A549 (cell line): Measurements from ENCODE around the gene CGN. TPM values are rescaled to one million over a fixed set of nuclear protein-coding genes. Genes with fewer than 3 reads are reported as not detected.

Source experiments
- ATAC-seq, 2 experiments: fragments of 200-7000 bp in 1 of 2; fragments of >200 bp in 1 of 2; cut with Nextera tagmentation in 1 of 2; cut with Tn5 transposase in 1 of 2; 3 replicates each; pipeline versions ENCODE4 v1.8.0 to v1.9.1; 2018 to 2020; ENCODE audit warnings: mild to moderate bottlenecking in 1 of 2, moderate library complexity in 1 of 2
- CTCF ChIA-PET: fragments of 300-600 bp; sonication (Branson Sonifier 250); formaldehyde crosslinking; extraction: SDS; loops from one replicate; lab custom pipeline; 2021; ENCODE audit warnings: antibody characterized with exemption, inconsistent platforms; lab: Yijun Ruan, JAX
- POLR2A ChIA-PET: fragments of 350-600 bp; formaldehyde crosslinking; extraction: SDS; loops from one replicate; lab custom pipeline; 2021; ENCODE audit warnings: antibody characterized with exemption, inconsistent platforms; lab: Yijun Ruan, JAX
- DNase-seq, 2 experiments: peaks; one replicate each; pipeline versions ENCODE4 v3.0.0 to v3.0.0-alpha.2; 2011 to 2016; ENCODE audit warnings: low read depth in 1 of 2, low spot score in 1 of 2
- FAIRE-seq: peaks from 2 replicates; lab custom pipeline; 2011; peaks lifted over from hg19 to GRCh38; lab: Jason Lieb, UNC
- H3K27ac ChIP-seq, 2 experiments: fragments of >200 bp; sonication (Bioruptor Twin); formaldehyde crosslinking; 3 replicates each; pipeline ENCODE4 v1.5.1; 2016 to 2017
- H3K4me1 ChIP-seq: fragments of >200 bp; sonication (Bioruptor Twin); formaldehyde crosslinking; 3 replicates; pipeline ENCODE4 v1.6.1; 2016
- H3K4me2 ChIP-seq: fragments of >200 bp; sonication (Bioruptor Twin); formaldehyde crosslinking; 3 replicates; pipeline ENCODE4 v1.6.1; 2016
- H3K4me3 ChIP-seq: fragments of >200 bp; sonication (Bioruptor Twin); formaldehyde crosslinking; 3 replicates; pipeline ENCODE4 v1.5.1; 2016
- H3K9me3 ChIP-seq: fragments of >200 bp; sonication (Bioruptor Twin); formaldehyde crosslinking; 3 replicates; pipeline ENCODE4 v1.6.1; 2016
- ATOH8 ChIP-seq: fragments of 250-450 bp; sonication (Bioruptor Pico); IDR thresholded peaks from 2 replicates; pipeline ENCODE4 v1.5.0; 2020; ENCODE audit warnings: low read depth, mild to moderate bottlenecking, moderate library complexity
- CBX8 ChIP-seq: fragments of 200-600 bp; sonication (generic); IDR thresholded peaks from 2 replicates; pipeline ENCODE4 v1.6.1; 2016
- CEBPB ChIP-seq, 2 experiments: fragments of >200 bp in 1 of 2; sonication (Bioruptor Twin) in 1 of 2; formaldehyde crosslinking in 1 of 2; IDR thresholded peaks; 2 replicates each; pipeline ENCODE4 v1.6.1; 2012 to 2016
- CHD2 ChIP-seq: fragments of 150-350 bp; IDR thresholded peaks from 2 replicates; pipeline ENCODE4 v1.6.1; 2014; ENCODE audit warnings: low read length; ENCODE audit not compliant: partially characterized antibody
- ELK1 ChIP-seq: fragments of 150-350 bp; IDR thresholded peaks from 2 replicates; pipeline ENCODE4 v1.6.1; 2014; ENCODE audit warnings: low read depth, mild to moderate bottlenecking, low read length
- HMGXB4 ChIP-seq: fragments of 250-450 bp; sonication (Bioruptor Pico); IDR thresholded peaks from 2 replicates; pipeline ENCODE4 v1.5.0; 2021; ENCODE audit warnings: mild to moderate bottlenecking, moderate library complexity, borderline replicate concordance
- HOXA7 ChIP-seq: fragments of 250-450 bp; sonication (Bioruptor Pico); IDR thresholded peaks from 2 replicates; pipeline ENCODE4 v1.5.0; 2020; ENCODE audit warnings: mild to moderate bottlenecking, moderate library complexity
- HOXB13 ChIP-seq: fragments of 250-450 bp; sonication (Bioruptor Pico); IDR thresholded peaks from 2 replicates; pipeline ENCODE4 v1.5.0; 2020; ENCODE audit warnings: low read depth, mild to moderate bottlenecking, moderate library complexity
- HOXB5 ChIP-seq: fragments of 250-450 bp; sonication (Bioruptor Pico); IDR thresholded peaks from 2 replicates; pipeline ENCODE4 v1.5.0; 2020; ENCODE audit warnings: mild to moderate bottlenecking, moderate library complexity
- JUN ChIP-seq, 2 experiments: fragments of >200 bp; sonication (Bioruptor Twin); formaldehyde crosslinking; IDR thresholded peaks; 2 replicates in 1 of 2; 3 replicates in 1 of 2; pipeline ENCODE4 v1.6.1; 2016 to 2017
- JUNB ChIP-seq: fragments of >200 bp; sonication (Bioruptor Twin); formaldehyde crosslinking; IDR thresholded peaks from 2 replicates; pipeline ENCODE4 v1.6.1; 2016
- KDM1A ChIP-seq: fragments of 200-600 bp; sonication (generic); IDR thresholded peaks from 2 replicates; pipeline ENCODE4 v1.6.1; 2016; ENCODE audit warnings: low read depth, mild to moderate bottlenecking
- MAFK ChIP-seq: fragments of 450-650 bp; IDR thresholded peaks from 2 replicates; pipeline ENCODE4 v1.6.1; 2014; ENCODE audit not compliant: partially characterized antibody
- MAZ ChIP-seq: fragments of 150-350 bp; IDR thresholded peaks from 2 replicates; pipeline ENCODE4 v1.6.1; 2014; ENCODE audit warnings: antibody characterized with exemption, low read depth, low read length, borderline replicate concordance
- PBX3 ChIP-seq: IDR thresholded peaks from 2 replicates; pipeline ENCODE4 v1.6.1; 2012
- PHF8 ChIP-seq: fragments of 200-600 bp; sonication (generic); IDR thresholded peaks from 2 replicates; pipeline ENCODE4 v1.6.1; 2016; ENCODE audit warnings: low read depth, mild to moderate bottlenecking, antibody characterized with exemption, moderate library complexity, borderline replicate concordance
- POLR2A ChIP-seq: IDR thresholded peaks from 2 replicates; pipeline ENCODE4 v1.6.1; 2012; ENCODE audit warnings: mild to moderate bottlenecking, low read length
- RCOR1 ChIP-seq: fragments of 150-350 bp; IDR thresholded peaks from 2 replicates; pipeline ENCODE4 v1.6.1; 2014; ENCODE audit warnings: antibody characterized with exemption, low read length, low read depth
- RNF2 ChIP-seq: fragments of 200-600 bp; sonication (generic); IDR thresholded peaks from 2 replicates; pipeline ENCODE4 v1.6.1; 2016; ENCODE audit warnings: low read depth, mild to moderate bottlenecking, antibody characterized with exemption, moderate library complexity, borderline replicate concordance
- TFCP2L1 ChIP-seq: fragments of 250-450 bp; sonication (Bioruptor Pico); IDR thresholded peaks from 2 replicates; pipeline ENCODE4 v1.5.0; 2021; ENCODE audit warnings: mild to moderate bottlenecking
- USF2 ChIP-seq: fragments of 450-650 bp; IDR thresholded peaks from 2 replicates; pipeline ENCODE4 v1.6.1; 2014; ENCODE audit warnings: antibody characterized with exemption
- ZC3H11A ChIP-seq: fragments of 450-650 bp; IDR thresholded peaks from 2 replicates; pipeline ENCODE4 v1.6.1; 2014; ENCODE audit warnings: antibody characterized with exemption, mild to moderate bottlenecking
- ZFP36 ChIP-seq: fragments of 450-650 bp; IDR thresholded peaks from 2 replicates; pipeline ENCODE4 v1.6.1; 2014; ENCODE audit warnings: borderline replicate concordance; ENCODE audit not compliant: partially characterized antibody
- ZSCAN20 ChIP-seq: fragments of 250-450 bp; sonication (Bioruptor Pico); IDR thresholded peaks from 2 replicates; pipeline ENCODE4 v1.8.0; 2022; ENCODE audit warnings: mild to moderate bottlenecking, moderate library complexity
- WGBS: methylation state at CpG from one replicate; pipeline ENCODE4 v1.1.6; 2017; ENCODE audit errors: missing lambda C conversion rate; 5-methylcytosine and 5-hydroxymethylcytosine counted together
- polyA plus RNA-seq, 4 experiments: library from polyadenylated mRNA; depleted of rRNA in 3 of 4; stranded (reverse); fragments of >200 nt; fragmentation: RNase III in 1 of 4; extraction: RNeasy Plus Mini Kit Qiagen cat#74134 plus additional on column Dnase treatment in 1 of 4; gene quantifications; 2 replicates in 3 of 4; 3 replicates in 1 of 4; pipeline ENCODE4 v1.2.3, GENCODE V29; 2011 to 2017

CGN gene
- polyA plus RNA-seq, 2 of the 4 experiments (the other 2 are of a cell fraction): 1.8 to 2.3 TPM

GRCh38 chr1:151509350-151510019 lies 1.7 kb upstream of the CGN start:
- peak overlapping the region; percentile 92 for H3K4me2 ChIP-seq
- POLR2A ChIA-PET: no interaction called here
- DNase-seq: no peak

GRCh38 chr1:151510020-151510405 lies 1.2 kb upstream of the CGN start:
- POLR2A ChIA-PET: interaction anchor here (1.6 to 2.1 kb wide), 2 partner anchors 30 to 51 kb away, joined by 11 to 15 read pairs; partner anchors contain the start of genes POGZ and TUFT1
- WGBS: 26% methylated on average over 9 of the region's 9 CpGs
- no peaks in the 10 kb centered on the region for H3K9me3 ChIP-seq
- peak overlapping the region in 1 of 2 experiments; percentile 86; a peak in 1 of 6 replicates for H3K27ac ChIP-seq
- ATAC-seq: no peak
- no peak overlapping the region for H3K4me3 ChIP-seq
- TF ChIP-seq HOXB13 (CRISPR knock-in tag) (no peak), CEBPB (IDR thresholded peaks at IDR 0.05) (no peak), ZFP36 (no peak), KDM1A (no peak), TFCP2L1 (CRISPR knock-in tag) (no peak), PHF8 (no peak), MAZ (no peak), USF2 (no peak), ATOH8 (CRISPR knock-in tag) (no peak), HOXB5 (CRISPR knock-in tag) (no peak), JUNB (no peak), POLR2A (no peak), HMGXB4 (CRISPR knock-in tag) (no peak), CBX8 (no peak), ZSCAN20 (CRISPR knock-in tag) (no peak), PBX3 (no peak)
- TF ChIP-seq, all 56 proteins: peak for 0
- Histone ChIP-seq H3K4me2 (peak overlapping the region; percentile 92), H3K4me1 (peaks cover 34% of the 10 kb centered on the region)
- CTCF ChIA-PET: interaction anchor here (1.1 to 1.5 kb wide), 6 partner anchors 20 to 225 kb away, joined by 3 to 6 read pairs (median 3); no protein-coding TSS in a partner anchor
- FAIRE-seq: no peak
- DNase-seq: peak in 1 of 2 experiments; percentile 45

More at GRCh38 chr1:151509350-151510019, 1.7 kb upstream of the CGN start:
- ATAC-seq (no peak), FAIRE-seq (no peak)
- CTCF ChIA-PET: interaction anchor here (1.1 to 1.5 kb wide), 3 partner anchors 60 to 225 kb away, joined by 3 read pairs; no protein-coding TSS in a partner anchor
- 89% methylated on average over 15 of the region's 15 CpGs for WGBS
- Histone ChIP-seq H3K4me1 (peaks cover 34% of the 10 kb centered on the region), H3K9me3 (no peaks in the 10 kb centered on the region), H3K27ac (no peak overlapping the region), H3K4me3 (no peak overlapping the region)
- no peak for TF ChIP-seq HOXA7

- ATAC-seq: no peak
- POLR2A ChIA-PET: interaction anchor here (0.6 to 2.1 kb wide), 6 partner anchors 15 to 320 kb away, joined by 3 to 15 read pairs (median 8); partner anchors contain the start of genes POGZ and TUFT1
- CTCF ChIA-PET: interaction anchor here (0.6 to 1.8 kb wide), 14 partner anchors 10 to 224 kb away, joined by 3 to 6 read pairs (median 3); no protein-coding TSS in a partner anchor
- H3K9me3 ChIP-seq: no peaks in the 10 kb centered on the region
- WGBS: 25% methylated on average over 10 of the region's 10 CpGs
- no peak for FAIRE-seq
- H3K27ac ChIP-seq: peak overlapping the region; percentile 51 to 86
- TF ChIP-seq RNF2 (no peak), RCOR1 (no peak), HOXB13 (CRISPR knock-in tag) (no peak), HMGXB4 (CRISPR knock-in tag) (no peak), JUN (IDR thresholded peaks at IDR 0.05) (no peak), CEBPB (IDR thresholded peaks at IDR 0.05) (no peak), CHD2 (no peak), HOXA7 (no peak), KDM1A (no peak), ELK1 (no peak), MAFK (no peak), ZC3H11A (no peak), CBX8 (no peak)
- peaks cover 34% of the 10 kb centered on the region for H3K4me1 ChIP-seq
- peak overlapping the region; percentile 92 for H3K4me2 ChIP-seq
- H3K4me3 ChIP-seq: peak overlapping the region; percentile 64
- no peak for DNase-seq
Observed at GRCh38 chr1:151510614-151510956, 602 bp upstream of the CGN start.
